ENCODE data around the gene PCDHGB3. TPM values are rescaled to one million over a fixed set of nuclear protein-coding genes. Genes with fewer than 3 reads are reported as not detected.
A peak's percentile ranks its signal among the peaks of the same experiment; 100 is the strongest.
"Not testable (repeated sequence)": the region's sequence is repeated elsewhere in the genome, so short reads cannot be mapped to it uniquely, and the experiment has no call there.

PCDHGB3 gene
- total and polyA plus RNA-seq, 2 donors (not counting 1 experiment from before 2014, with no cell fraction given), result 2.9 to 5.8 TPM

- no peaks in the 10 kb centered on the region for H3K36me3 ChIP-seq (ENCODE audit: control insufficient read depth, insufficient read depth, low read length)
- H3K9me3 ChIP-seq (ENCODE audit: control insufficient read depth, insufficient read depth, low read depth, low read length), result no peaks in the 10 kb centered on the region
These were observed 41.8 kb upstream of the PCDHGB3 start for GRCh38 chr5:141328231-141328630.

GRCh38 chr5:141330299-141331080 lies 39.6 kb upstream of the PCDHGB3 start, which contains the start of gene PCDHGA1:
Gene PCDHGA1 (plus strand): TSS chr5:141330514.
- H2AFZ ChIP-seq (ENCODE audit: low read length), result peak within 1 kb of the TSS; percentile 50
- peak; percentile 45 to 56 for TF ChIP-seq CTCF (conservative IDR thresholded peaks at IDR 0.05 in 1 of 2, IDR thresholded peaks at IDR 0.05 in 1 of 2; ENCODE audit: low read depth in 1 of 2, low read length in 2 of 2)
- TF ChIP-seq EZH2 (IDR thresholded peaks at IDR 0.05; ENCODE audit: low read length, missing control alignments), result no peak
- no peak within 1 kb of the TSS for H3K27ac ChIP-seq (ENCODE audit: insufficient read depth, low read length)
- peak within 1 kb of the TSS; percentile 7 to 57 (median 42) for H3K4me3 ChIP-seq (replicated peaks in 1 of 4; ENCODE audit: control extremely low read depth in 1 of 4, insufficient read depth in 1 of 4, low read depth in 3 of 4, low read length in 4 of 4)
- no peaks in the 10 kb centered on the region for H3K36me3 ChIP-seq (ENCODE audit: control insufficient read depth, insufficient read depth, low read length)
- no peaks in the 10 kb centered on the region for H3K9me3 ChIP-seq (ENCODE audit: control insufficient read depth, insufficient read depth, low read depth, low read length)
- no peaks in the 10 kb centered on the region for H3K4me1 ChIP-seq (ENCODE audit: control insufficient read depth, extremely low read depth, insufficient read depth, low read length)
- no peak within 1 kb of the TSS for H3K9ac ChIP-seq (ENCODE audit: insufficient read depth, low read length)
- H3K79me2 ChIP-seq (ENCODE audit: control insufficient read depth, insufficient read depth, low read length), result no peaks in the 10 kb centered on the region
- DNase-seq (ENCODE audit: low read depth in 2 of 2), result peak; percentile 40 to 67
- H3K27me3 ChIP-seq (ENCODE audit: control insufficient read depth, insufficient read depth, low read length), result no peaks in the 10 kb centered on the region
- peak within 1 kb of the TSS; percentile 53 for H3K4me2 ChIP-seq (ENCODE audit: extremely low read depth, insufficient read depth, low read length)
- H4K20me1 ChIP-seq (ENCODE audit: control insufficient read depth, extremely low read depth, insufficient read depth, low read length), result no peaks in the 10 kb centered on the region

More at GRCh38 chr5:141328231-141328630, 41.8 kb upstream of the PCDHGB3 start:
- H4K20me1 ChIP-seq (ENCODE audit: control insufficient read depth, extremely low read depth, insufficient read depth, low read length), result no peaks in the 10 kb centered on the region
- H3K27me3 ChIP-seq (ENCODE audit: control insufficient read depth, insufficient read depth, low read length), result no peaks in the 10 kb centered on the region
- no peak for DNase-seq (ENCODE audit: low read depth in 2 of 2)
- no peak overlapping the region for H3K27ac ChIP-seq (ENCODE audit: insufficient read depth, low read length)
- H3K79me2 ChIP-seq (ENCODE audit: control insufficient read depth, insufficient read depth, low read length), result no peaks in the 10 kb centered on the region
- H3K4me1 ChIP-seq (ENCODE audit: control insufficient read depth, extremely low read depth, insufficient read depth, low read length), result no peaks in the 10 kb centered on the region
- TF ChIP-seq CTCF (conservative IDR thresholded peaks at IDR 0.05 in 1 of 2, IDR thresholded peaks at IDR 0.05 in 1 of 2; ENCODE audit: low read depth in 1 of 2, low read length in 2 of 2), result no peak
- H2AFZ ChIP-seq (ENCODE audit: low read length), result no peak overlapping the region
- no peak overlapping the region for H3K4me3 ChIP-seq (replicated peaks in 1 of 4; ENCODE audit: control extremely low read depth in 1 of 4, insufficient read depth in 1 of 4, low read depth in 3 of 4, low read length in 4 of 4)
- H3K9ac ChIP-seq (ENCODE audit: insufficient read depth, low read length), result no peak overlapping the region
- no peak overlapping the region for H3K4me2 ChIP-seq (ENCODE audit: extremely low read depth, insufficient read depth, low read length)

- H3K9ac ChIP-seq (ENCODE audit: insufficient read depth, low read length); H3K4me2 ChIP-seq (ENCODE audit: extremely low read depth, insufficient read depth, low read length); H3K79me2 ChIP-seq (ENCODE audit: control insufficient read depth, insufficient read depth, low read length); H4K20me1 ChIP-seq (ENCODE audit: control insufficient read depth, extremely low read depth, insufficient read depth, low read length); H3K27me3 ChIP-seq (ENCODE audit: control insufficient read depth, insufficient read depth, low read length); H2AFZ ChIP-seq (ENCODE audit: low read length); H3K27ac ChIP-seq (ENCODE audit: insufficient read depth, low read length); DNase-seq (ENCODE audit: low read depth in 2 of 2); H3K4me1 ChIP-seq (ENCODE audit: control insufficient read depth, extremely low read depth, insufficient read depth, low read length); H3K4me3 ChIP-seq (replicated peaks in 1 of 4; ENCODE audit: control extremely low read depth in 1 of 4, insufficient read depth in 1 of 4, low read depth in 3 of 4, low read length in 4 of 4); H3K36me3 ChIP-seq (ENCODE audit: control insufficient read depth, insufficient read depth, low read length); H3K9me3 ChIP-seq (ENCODE audit: control insufficient read depth, insufficient read depth, low read depth, low read length): not testable (repeated sequence)
These were observed 37.5 kb upstream of the PCDHGB3 start for GRCh38 chr5:141332571-141332970.

Data from fibroblast of lung (primary cell).